OCI-M2 (cell line): ENCODE measurements around the gene ARHGAP11A.

ENCODE experiments used
- DNase-seq: peaks from one replicate; lab custom pipeline; 2025; ENCODE audit not compliant: unreplicated experiment; lab: John Stamatoyannopoulos, UW

The ARHGAP11A gene

GRCh38 chr15:32683906-32684584, 68.7 kb downstream of the ARHGAP11A start:
- DNase-seq = no peak

GRCh38 chr15:32685576-32685975, 70.3 kb downstream of the ARHGAP11A start:
- DNase-seq = no peak

GRCh38 chr15:32687556-32687955, 72.3 kb downstream of the ARHGAP11A start:
- no peak for DNase-seq

- no peak for DNase-seq
Measured at GRCh38 chr15:32688151-32688639, 72.9 kb downstream of the ARHGAP11A start.
